WI38 (cell line): ENCODE results near the gene LRG1.

Experiments
- H3K4me3 ChIP-seq: 2 replicates; pipeline ENCODE4 v1.5.1; 2011; ENCODE audit warnings: low read depth, mild to moderate bottlenecking, control low read depth, low read length
- TF ChIP-seq, protein P1 (sequence below): IDR thresholded peaks from 2 replicates; pipeline ENCODE4 v1.5.1; 2012; ENCODE audit warnings: low read depth, mild to moderate bottlenecking, control low read depth, low read length

LRG1 gene

DNA sequence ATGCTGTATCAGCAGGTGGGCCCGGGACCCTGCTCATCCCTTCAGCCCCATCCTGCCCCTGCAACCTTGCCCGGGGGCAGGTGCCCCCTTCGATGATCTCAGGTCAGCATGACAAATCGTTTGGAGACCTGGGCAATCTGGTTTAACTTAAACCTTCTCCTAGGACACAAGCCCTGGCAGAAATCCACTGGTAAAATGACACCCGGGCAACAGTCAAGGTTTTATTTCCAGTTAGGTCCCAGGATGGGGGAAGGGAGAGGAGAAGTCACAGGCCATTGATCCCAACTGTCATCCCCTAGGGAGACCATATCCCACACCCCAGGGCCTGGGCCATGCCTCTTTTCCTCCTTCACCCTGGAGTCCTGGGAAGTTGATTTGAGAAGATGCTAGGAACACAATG is 3.0 kb downstream of the LRG1 start:
- TF ChIP-seq, protein P1, sequence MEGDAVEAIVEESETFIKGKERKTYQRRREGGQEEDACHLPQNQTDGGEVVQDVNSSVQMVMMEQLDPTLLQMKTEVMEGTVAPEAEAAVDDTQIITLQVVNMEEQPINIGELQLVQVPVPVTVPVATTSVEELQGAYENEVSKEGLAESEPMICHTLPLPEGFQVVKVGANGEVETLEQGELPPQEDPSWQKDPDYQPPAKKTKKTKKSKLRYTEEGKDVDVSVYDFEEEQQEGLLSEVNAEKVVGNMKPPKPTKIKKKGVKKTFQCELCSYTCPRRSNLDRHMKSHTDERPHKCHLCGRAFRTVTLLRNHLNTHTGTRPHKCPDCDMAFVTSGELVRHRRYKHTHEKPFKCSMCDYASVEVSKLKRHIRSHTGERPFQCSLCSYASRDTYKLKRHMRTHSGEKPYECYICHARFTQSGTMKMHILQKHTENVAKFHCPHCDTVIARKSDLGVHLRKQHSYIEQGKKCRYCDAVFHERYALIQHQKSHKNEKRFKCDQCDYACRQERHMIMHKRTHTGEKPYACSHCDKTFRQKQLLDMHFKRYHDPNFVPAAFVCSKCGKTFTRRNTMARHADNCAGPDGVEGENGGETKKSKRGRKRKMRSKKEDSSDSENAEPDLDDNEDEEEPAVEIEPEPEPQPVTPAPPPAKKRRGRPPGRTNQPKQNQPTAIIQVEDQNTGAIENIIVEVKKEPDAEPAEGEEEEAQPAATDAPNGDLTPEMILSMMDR: no peak
- no peak overlapping the region for H3K4me3 ChIP-seq

DNA sequence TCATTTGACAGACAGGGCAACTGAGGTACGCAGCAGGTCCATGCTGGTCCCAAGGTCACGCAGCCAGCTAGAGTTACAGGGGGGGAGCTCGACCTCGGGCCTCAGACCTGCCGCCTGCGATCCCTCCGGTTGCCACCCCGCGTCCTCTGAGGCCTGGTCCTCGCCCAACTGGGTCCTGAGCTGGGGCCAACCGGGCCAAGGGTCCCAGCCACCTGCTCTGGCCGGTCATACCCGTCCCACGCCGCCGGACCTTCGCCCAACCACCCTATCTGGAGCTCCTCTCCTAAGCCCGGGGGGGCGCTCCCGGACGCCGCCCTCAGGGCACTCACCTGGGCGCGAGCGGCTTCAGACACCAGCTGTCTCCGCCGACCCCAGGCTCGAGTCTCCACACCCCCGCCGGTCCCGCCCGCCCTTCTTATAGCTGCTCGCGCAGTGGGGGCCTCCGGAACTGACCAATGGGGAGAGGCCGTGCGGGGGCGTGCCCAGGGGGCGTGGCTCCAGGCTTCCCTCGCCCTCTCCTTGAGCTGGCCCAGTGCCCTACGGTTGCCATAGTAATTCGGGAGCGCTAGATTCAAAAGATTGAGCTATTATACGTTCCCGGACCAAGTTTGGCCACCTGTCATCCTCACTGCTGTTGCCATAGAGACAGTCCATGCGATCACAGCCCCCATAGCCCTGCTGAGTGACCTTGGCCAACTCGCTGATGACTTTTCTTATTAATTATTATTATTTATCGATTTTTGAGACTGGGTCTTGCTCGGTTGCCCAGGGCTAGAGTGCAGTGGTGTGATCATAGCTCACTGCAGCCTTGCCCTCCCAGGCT is 4.8 kb downstream of the LRG1 start, which contains the start of gene PLIN5:
Gene PLIN5 (minus strand): TSS at position 389 of the 823 bp plus-strand sequence. CDS start 1,150 bp downstream, outside the sequence.
- TF ChIP-seq, protein P1: no peak
- H3K4me3 ChIP-seq: no peak within 1 kb of the TSS

DNA sequence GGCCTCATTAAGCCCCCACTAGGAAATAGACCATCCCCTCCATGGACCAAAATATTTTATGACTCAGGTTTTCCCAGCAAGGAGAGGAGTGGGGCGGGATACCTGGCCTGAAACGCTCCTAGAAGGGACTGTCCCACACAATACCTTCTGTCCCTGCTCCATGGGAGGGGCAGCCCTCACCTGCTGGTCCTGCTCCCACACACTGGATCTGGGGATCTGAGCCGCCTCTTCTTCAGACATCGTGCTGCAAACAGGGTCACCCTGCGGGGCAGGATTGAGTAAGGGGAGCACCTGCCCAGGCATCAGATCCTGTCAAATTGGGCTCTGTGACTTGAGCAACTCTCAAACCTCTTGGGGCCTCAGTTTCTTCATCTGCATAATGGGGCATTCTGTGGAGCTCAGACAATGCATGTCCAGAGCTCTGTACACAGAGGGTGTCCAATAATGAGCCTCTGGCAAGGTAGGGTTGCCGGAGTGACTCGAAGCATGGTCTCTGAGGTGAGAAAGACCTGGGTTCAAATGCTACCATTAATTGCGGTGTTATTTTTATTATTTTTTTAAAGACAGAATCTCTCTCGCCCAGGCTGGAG is 5.9 kb downstream of the LRG1 start:
- TF ChIP-seq, protein P1: no peak
- no peak overlapping the region for H3K4me3 ChIP-seq

- H3K4me3 ChIP-seq: no peak overlapping the region
- TF ChIP-seq, protein P1: no peak
Observed at GRCh38 chr19:4533334-4533733, 6.5 kb downstream of the LRG1 start.

GRCh38 chr19:4531562-4532165 is 8.2 kb downstream of the LRG1 start:
- TF ChIP-seq, protein P1: no peak
- no peak overlapping the region for H3K4me3 ChIP-seq

DNA sequence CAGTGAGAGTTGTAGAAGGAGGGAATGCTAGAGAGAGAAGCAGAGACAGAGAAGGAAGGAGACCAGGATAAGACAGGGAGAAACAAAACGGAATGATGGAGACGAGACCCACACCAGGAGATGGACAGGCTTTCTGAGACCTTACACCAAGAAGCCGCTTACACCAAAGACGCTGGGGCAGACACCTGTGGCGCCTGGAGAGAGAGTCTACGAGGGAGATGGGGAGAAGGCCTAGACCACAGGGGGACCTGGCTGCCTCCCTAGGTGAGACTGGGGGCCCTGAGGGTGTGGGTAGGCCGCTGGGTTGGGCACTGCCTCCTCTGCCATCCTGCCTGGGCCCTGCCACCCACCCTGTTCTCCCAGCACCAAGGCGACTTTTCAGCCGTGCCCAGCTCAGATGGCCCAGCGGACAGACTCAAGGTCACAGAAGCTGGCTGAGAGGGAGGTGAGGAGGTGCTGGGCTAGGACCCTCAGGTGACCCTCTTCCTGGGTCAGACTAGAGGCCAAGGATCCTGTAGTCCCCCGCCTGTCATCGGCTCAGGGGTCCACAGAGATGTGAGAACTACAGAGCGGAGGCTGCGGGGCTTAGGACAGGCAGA is 9.8 kb downstream of the LRG1 start:
- TF ChIP-seq, protein P1: no peak
- H3K4me3 ChIP-seq: no peak overlapping the region
